ENCODE data around the gene RMP24. TPM values are rescaled to one million over a fixed set of nuclear protein-coding genes. Genes with fewer than 3 reads are reported as not detected.
A peak's percentile ranks its signal among the peaks of the same experiment; 100 is the strongest.

Gene RMP24

GRCh38 chr18:36028859-36029258 lies 56.4 kb downstream of the RMP24 start:
- TF ChIP-seq, protein P1, sequence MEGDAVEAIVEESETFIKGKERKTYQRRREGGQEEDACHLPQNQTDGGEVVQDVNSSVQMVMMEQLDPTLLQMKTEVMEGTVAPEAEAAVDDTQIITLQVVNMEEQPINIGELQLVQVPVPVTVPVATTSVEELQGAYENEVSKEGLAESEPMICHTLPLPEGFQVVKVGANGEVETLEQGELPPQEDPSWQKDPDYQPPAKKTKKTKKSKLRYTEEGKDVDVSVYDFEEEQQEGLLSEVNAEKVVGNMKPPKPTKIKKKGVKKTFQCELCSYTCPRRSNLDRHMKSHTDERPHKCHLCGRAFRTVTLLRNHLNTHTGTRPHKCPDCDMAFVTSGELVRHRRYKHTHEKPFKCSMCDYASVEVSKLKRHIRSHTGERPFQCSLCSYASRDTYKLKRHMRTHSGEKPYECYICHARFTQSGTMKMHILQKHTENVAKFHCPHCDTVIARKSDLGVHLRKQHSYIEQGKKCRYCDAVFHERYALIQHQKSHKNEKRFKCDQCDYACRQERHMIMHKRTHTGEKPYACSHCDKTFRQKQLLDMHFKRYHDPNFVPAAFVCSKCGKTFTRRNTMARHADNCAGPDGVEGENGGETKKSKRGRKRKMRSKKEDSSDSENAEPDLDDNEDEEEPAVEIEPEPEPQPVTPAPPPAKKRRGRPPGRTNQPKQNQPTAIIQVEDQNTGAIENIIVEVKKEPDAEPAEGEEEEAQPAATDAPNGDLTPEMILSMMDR (conservative IDR thresholded peaks at IDR 0.05 in 1 of 2, IDR thresholded peaks at IDR 0.05 in 1 of 2; ENCODE audit: low read depth in 1 of 2, low read length in 2 of 2) = no peak
- TF ChIP-seq EZH2 (IDR thresholded peaks at IDR 0.05; ENCODE audit: low read length, missing control alignments) = no peak
- no peak overlapping the region for H2AFZ ChIP-seq (ENCODE audit: low read length)
- no peak overlapping the region for H3K4me3 ChIP-seq (replicated peaks in 1 of 4; ENCODE audit: control extremely low read depth in 1 of 4, insufficient read depth in 1 of 4, low read depth in 3 of 4, low read length in 4 of 4)
- peak in 1 of 2 donors; percentile 70 for DNase-seq (ENCODE audit: low read depth in 2 of 2)
- no peaks in the 10 kb centered on the region for H4K20me1 ChIP-seq (ENCODE audit: control insufficient read depth, extremely low read depth, insufficient read depth, low read length)
- peaks cover 2% of the 10 kb centered on the region for H3K36me3 ChIP-seq (ENCODE audit: control insufficient read depth, insufficient read depth, low read length)
- H3K9me3 ChIP-seq (ENCODE audit: control insufficient read depth, insufficient read depth, low read depth, low read length) = no peaks in the 10 kb centered on the region
- no peak overlapping the region for H3K4me2 ChIP-seq (ENCODE audit: extremely low read depth, insufficient read depth, low read length)
- H3K4me1 ChIP-seq (ENCODE audit: control insufficient read depth, extremely low read depth, insufficient read depth, low read length) = peaks cover 4% of the 10 kb centered on the region
- no peak overlapping the region for H3K9ac ChIP-seq (ENCODE audit: insufficient read depth, low read length)
- no peaks in the 10 kb centered on the region for H3K27me3 ChIP-seq (ENCODE audit: control insufficient read depth, insufficient read depth, low read length)
- H3K27ac ChIP-seq (ENCODE audit: insufficient read depth, low read length) = no peak overlapping the region
- no peaks in the 10 kb centered on the region for H3K79me2 ChIP-seq (ENCODE audit: control insufficient read depth, insufficient read depth, low read length)

Other genes starting within 250 kb of the RMP24 start
- 38.0 and 46.2 TPM in 2 replicates for gene RPRD1A, start 94.9 kb downstream of the RMP24 start, total RNA-seq
- gene RPRD1A, start 94.9 kb downstream of the RMP24 start, polyA plus RNA-seq = 25.6 and 36.4 TPM in 2 replicates
- 107 and 164 TPM in 2 replicates for gene SLC39A6, start 156.7 kb downstream of the RMP24 start, total RNA-seq
- gene SLC39A6, start 156.7 kb downstream of the RMP24 start, polyA plus RNA-seq = 85.6 and 118 TPM in 2 replicates
- 135 and 309 TPM in 2 replicates for gene ELP2, start 157.2 kb downstream of the RMP24 start, total RNA-seq
- gene ELP2, start 157.2 kb downstream of the RMP24 start, polyA plus RNA-seq = 72.4 and 96.6 TPM in 2 replicates
- 9.0 and 13.9 TPM in 2 replicates for gene MOCOS, start 214.8 kb downstream of the RMP24 start, total RNA-seq
- gene MOCOS, start 214.8 kb downstream of the RMP24 start, polyA plus RNA-seq = 2.0 TPM in 2 replicates